HG03439 (cell line): ENCODE results near the gene KRT39.
"Not testable (repeated sequence)": the region's sequence is repeated elsewhere in the genome, so short reads cannot be mapped to it uniquely, and the experiment has no call there.

ENCODE experiments used
- ATAC-seq: cut with Tn5 transposase; IDR thresholded peaks from one replicate; pipeline ENCODE4 v1.9.1; 2021; ENCODE audit warnings: mild to moderate bottlenecking, moderate library complexity; ENCODE audit not compliant: unreplicated experiment

The KRT39 gene

DNA sequence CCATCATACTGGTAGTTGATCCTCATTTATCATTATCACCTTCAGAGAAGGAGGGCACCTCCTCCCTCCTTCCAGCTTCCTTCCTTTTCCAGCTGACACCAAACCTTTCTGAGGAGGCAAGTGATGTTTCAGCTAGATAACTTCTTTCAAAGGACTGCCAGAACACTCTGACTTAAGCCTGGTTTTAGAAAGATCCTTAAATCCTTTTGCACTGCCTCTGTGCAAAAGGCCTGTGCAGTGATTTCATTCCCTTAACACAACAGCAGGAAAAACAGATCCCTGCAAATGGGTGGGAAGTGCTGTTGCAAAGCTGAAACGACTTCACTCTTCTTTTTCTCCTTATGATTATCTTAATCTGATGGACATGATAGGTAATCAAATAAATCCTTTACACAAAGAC lies 22.2 kb downstream of the KRT39 start:
- ATAC-seq, result no peak

DNA sequence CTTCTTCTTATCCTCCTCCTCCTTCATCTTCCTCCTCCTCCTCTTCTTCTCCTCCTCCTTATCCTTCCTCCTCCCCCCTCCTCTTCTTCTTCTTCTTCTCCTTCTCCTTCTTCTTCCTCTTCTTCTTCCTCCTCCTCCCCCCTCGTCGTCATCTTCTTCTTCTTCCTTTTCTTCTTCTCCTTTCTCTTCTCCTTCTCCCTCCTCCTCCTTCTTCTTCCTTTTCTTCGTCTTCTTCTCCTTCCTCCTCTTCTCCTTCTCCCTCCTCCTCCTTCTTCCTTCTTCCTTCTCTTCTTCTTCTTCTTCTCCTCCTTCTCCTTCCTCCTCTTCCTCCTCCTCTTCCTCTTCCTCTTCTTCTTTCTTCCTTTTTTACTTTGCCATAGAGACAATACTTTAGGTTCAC lies 24.2 kb downstream of the KRT39 start:
- ATAC-seq, result no peak

GRCh38 chr17:40940266-40940665 lies 26.5 kb downstream of the KRT39 start:
- no peak for ATAC-seq

DNA sequence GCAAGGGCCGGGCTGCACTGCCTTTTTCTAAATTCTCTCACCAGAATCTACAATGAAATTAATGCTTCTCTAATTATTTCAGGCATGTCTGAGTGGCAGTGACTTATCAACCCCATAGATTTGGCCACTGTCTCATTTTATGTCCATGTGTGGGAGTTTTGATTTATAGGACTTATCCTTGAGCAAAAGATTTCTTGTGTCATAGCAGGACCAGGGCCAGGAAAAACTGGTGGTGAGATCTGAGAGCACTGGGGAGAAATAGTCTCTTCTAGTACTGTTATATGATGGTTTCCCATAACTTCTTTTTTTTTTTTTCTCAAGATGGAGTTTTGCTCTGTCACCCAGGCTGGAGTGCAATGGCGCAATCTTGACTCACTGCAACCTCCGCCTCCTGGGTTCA lies 27.8 kb downstream of the KRT39 start:
- no peak for ATAC-seq

- no peak for ATAC-seq
Observed at GRCh38 chr17:40937384-40937819, 29.3 kb downstream of the KRT39 start, which contains the start of gene KRT23. KRT23 (minus strand) TSS chr17:40937646; CDS start chr17:40936603, 1,043 bp downstream.

- ATAC-seq, result no peak
Observed at GRCh38 chr17:40936976-40937375, 29.8 kb downstream of the KRT39 start.

DNA sequence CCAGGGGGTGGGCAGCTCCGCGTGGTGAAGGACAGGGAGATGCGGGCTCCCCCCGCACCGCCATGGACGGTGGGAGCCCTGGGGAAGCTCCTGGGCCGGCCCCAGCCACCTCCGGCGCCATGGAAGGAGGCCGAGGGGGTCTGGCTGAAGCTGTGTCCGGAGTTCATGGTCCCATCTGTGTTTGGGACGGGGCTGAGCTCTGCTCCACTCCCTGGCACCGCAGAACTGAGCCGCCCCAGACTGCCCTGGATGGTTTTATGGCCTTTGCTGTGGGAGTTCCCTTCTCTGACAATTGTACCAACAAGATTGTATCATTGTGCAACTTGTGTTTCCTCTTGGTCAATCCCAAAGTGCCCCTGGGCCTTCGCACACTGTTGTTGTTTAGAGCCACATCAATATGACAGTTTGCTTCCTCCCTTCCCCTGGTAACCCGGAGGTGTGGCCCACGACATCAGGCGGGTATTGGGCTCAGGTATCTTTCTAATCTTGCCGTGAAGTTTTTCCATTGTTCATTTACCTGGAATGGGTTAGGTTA lies 30.2 kb downstream of the KRT39 start:
- ATAC-seq, result no peak

DNA sequence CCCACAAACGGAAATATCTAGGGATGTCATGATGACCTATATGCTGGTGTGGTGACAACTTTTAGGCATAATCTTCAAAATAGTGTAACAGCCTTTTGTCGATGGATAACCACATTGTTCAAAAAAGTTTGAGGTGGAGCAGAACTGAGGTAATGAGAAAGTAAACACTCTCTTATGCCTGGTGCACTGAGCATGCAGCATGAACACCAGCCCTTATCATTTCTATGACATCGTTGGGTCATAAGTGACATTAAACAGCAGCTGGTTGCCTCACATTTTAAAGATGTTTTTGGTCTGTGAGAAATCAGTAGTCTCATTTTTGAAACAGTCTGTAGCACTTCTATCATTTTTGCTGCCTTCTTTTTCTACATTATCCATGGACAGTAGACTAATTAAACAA lies 31.1 kb downstream of the KRT39 start:
- ATAC-seq, result no peak

DNA sequence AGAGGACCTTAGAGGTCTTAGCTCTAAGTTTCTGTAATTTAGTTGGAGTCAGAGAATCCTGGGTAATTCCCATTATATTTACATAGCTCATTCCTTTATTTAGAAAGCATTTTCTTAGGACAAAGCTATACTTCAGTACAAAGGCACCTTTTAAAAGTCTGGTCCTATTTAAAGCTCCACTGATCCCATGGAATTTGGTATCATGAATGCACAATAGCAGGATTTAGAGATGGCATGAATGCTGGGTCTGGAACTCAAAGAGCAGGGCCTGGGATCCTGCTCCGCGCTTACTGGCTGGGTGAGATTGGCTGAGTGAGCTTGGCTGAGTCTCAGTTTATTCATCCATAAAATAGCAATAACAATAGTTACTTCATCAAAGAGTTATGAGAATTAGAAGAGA lies 34.1 kb downstream of the KRT39 start:
- no peak for ATAC-seq

- no peak for ATAC-seq
Observed at GRCh38 chr17:40931311-40931710, 35.4 kb downstream of the KRT39 start.

GRCh38 chr17:40926341-40926740 lies 40.4 kb downstream of the KRT39 start:
- no peak for ATAC-seq

DNA sequence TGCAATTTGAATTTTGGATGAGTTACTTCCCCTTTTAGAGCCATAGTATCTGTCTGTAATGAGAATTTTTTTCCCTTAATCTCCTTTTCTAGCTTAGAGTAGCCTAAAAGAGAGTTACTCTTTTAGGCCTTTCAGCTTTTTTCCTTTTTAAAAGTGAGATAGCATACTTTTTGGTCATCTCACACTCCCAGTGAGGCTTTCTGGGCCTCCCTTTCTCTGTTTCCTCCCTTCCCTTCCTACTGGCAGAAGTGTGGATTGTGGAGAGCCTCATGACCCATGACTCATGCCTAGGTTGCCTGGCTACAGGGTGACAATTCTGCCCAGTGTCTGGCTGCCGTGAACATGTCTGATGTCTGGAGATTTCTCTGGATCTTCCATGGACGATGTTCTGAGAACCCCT lies 44.5 kb downstream of the KRT39 start:
- ATAC-seq, result no peak

DNA sequence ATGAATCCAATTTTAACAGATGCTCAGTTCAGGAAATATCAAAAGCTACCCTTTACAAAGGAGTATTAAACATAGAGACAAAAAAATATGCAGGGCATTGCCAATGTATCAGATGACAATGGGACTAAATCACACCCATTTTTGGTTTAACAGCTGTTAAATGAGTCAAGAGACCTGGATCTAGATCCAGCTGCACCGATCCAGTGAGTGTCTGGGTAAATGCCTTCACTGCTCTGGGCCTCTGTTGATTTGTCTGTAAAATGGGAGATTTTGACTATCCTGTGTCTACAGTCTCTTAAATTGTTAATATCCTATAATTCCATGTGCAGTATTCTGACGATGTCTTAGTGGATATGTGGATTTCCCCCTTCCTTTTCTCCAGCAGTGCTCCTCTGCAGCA lies 45.7 kb downstream of the KRT39 start:
- ATAC-seq, result no peak

DNA sequence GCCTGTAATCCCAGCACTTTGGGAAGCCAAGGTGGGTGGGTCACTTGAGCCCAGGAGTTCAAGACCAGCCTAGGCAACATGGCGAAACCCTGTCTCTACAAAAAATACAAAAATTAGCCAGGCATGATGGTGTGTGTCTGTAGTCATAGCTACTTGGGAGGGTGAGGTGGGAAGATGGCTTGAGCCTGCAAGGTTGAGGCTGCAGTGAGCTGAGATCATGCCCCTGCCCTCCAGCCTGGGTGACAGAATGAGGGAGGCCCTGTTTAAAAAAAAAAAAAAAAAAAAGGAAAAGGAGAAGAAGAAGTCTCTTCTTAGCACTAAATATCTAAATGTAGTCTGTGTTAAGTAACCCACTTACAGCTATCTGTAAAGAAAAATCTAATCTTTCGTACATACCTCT lies 49.6 kb downstream of the KRT39 start:
- ATAC-seq, result not testable (repeated sequence)

DNA sequence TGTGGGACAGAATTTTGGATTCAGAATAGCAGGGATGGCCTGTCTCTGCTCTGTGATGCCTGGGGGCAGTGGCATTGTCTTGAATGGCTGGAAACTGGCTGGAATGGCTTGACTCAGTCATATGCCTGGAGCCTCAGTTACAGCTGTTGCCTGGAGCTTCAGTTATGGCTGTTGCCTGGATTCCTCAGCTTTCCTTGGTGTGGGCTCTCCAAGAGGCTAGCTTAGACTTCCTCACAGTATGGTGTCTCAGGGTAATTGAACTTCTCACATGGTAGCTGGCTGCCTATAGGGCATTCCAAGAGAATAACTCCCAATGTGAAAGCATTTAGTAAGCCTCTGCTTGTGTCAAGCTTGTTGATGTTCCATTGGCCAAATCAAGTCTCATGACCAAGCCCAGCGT lies 50.4 kb downstream of the KRT39 start:
- ATAC-seq, result no peak

DNA sequence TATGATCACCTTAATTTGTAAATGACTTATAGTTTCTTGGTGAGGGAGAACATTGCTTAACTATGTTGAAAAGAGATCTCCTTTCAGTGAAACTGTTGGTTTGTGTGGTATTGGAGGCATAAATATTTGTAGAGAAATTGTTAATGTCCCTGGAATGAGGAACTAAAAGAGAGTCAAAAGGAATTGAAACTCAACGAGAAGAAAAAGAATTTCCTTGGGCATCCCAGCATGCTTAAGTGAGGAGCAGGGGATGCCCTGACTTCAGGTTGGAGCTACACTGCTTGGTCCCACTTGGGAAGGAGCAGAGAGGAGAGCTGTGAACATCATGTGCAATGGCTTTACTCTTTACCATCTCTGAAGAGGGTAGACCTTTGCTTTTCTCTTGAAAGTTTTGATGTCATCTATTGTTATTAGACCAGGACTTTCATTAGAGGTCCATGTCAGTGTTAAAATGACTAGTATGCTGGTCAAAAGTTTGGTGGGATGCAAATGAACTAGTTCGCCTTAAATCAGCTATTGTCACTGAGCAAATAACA lies 51.0 kb downstream of the KRT39 start:
- no peak for ATAC-seq

- ATAC-seq, result no peak
Observed at GRCh38 chr17:40915199-40915661, 51.5 kb downstream of the KRT39 start.

GRCh38 chr17:40914075-40914855 lies 52.5 kb downstream of the KRT39 start:
- no peak for ATAC-seq

DNA sequence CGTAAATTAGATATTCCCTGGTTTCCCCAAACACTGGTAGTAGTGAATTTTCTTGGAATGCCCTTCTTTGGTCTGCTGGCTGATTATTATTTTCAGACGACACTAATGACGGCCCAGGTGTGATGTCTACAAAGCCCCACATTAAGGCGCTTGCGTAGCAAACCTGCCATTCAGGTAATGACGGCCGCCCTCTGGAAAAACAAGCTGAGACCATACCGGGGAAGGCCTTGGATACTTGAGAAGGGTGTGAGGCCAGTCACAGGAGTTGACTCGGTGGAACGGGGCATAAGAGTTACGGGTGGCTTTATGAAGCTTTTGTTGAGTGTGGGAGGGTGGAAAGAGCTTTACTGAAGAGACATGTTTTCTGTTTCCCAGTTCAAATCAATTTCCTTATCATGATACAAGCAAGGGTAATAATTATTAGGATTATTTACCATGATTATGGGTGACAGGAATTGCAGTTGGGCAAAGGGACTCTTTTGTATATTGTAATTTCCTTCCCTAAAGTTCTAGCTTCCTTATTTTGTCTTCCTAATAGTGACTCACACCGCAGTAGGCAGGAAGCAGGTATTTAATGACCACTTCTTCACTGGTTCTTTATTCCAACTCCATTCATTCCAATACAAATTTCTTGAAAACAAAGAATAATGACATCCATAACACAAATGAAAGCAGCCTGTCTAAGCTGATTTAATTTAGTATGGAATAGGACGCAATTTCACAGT lies 54.1 kb downstream of the KRT39 start:
- ATAC-seq, result no peak

DNA sequence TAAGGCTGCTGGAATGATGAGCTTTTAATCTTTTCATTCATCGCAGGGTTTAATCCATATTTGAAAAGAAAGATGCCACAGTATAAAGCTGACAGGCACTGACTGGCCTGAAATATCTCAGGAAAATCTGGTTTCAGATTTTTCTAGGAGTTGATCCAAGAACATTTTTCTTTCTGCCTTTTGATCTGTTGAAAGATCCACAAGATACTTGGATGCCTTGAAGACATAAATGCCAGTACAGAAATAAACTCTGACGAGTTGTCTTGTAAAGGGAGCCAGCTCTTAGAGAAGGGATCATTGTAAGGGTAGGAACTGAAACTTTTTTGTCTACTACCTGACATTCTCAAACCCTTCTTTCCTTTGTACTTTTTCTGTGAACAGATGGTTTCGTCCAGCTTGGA lies 56.3 kb downstream of the KRT39 start:
- no peak for ATAC-seq

GRCh38 chr17:40909755-40910154 lies 57.0 kb downstream of the KRT39 start:
- ATAC-seq, result no peak

- no peak for ATAC-seq
Observed at GRCh38 chr17:40909351-40909750, 57.4 kb downstream of the KRT39 start.
